CD4-positive, alpha-beta T cell treated with Interleukin-21 for 1 hour (primary cell): ENCODE data around the gene SEH1L.
A peak's percentile ranks its signal among the peaks of the same experiment; 100 is the strongest.
"Not testable (repeated sequence)": the region's sequence is repeated elsewhere in the genome, so short reads cannot be mapped to it uniquely, and the experiment has no call there.

Source experiments
- DNase-seq: peaks from one replicate; pipeline ENCODE4 v3.0.0-alpha.2; 2020

SEH1L gene

GRCh38 chr18:12996661-12997292 is 49.0 kb downstream of the SEH1L start:
- DNase-seq: no peak

- not testable (repeated sequence) for DNase-seq
These were observed 49.5 kb downstream of the SEH1L start for GRCh38 chr18:12997330-12997729.

GRCh38 chr18:12998332-12999060 is 50.7 kb downstream of the SEH1L start:
- no peak for DNase-seq

GRCh38 chr18:13003466-13003896 is 55.7 kb downstream of the SEH1L start:
- DNase-seq: peak; percentile 17

- DNase-seq: no peak
These were observed 56.6 kb downstream of the SEH1L start for GRCh38 chr18:13004396-13004795.

GRCh38 chr18:13005289-13005688 is 57.5 kb downstream of the SEH1L start:
- DNase-seq: no peak

- DNase-seq: no peak
These were observed 58.9 kb downstream of the SEH1L start for GRCh38 chr18:13006531-13007247.

- DNase-seq: no peak
These were observed 59.4 kb downstream of the SEH1L start for GRCh38 chr18:13007248-13007560.

GRCh38 chr18:13011719-13012118 is 63.9 kb downstream of the SEH1L start:
- DNase-seq: no peak

GRCh38 chr18:13014232-13014631 is 66.4 kb downstream of the SEH1L start:
- no peak for DNase-seq

GRCh38 chr18:13014818-13015217 is 67.0 kb downstream of the SEH1L start:
- DNase-seq: no peak

GRCh38 chr18:13017247-13017875 is 69.5 kb downstream of the SEH1L start:
- DNase-seq: no peak

- DNase-seq: no peak
These were observed 70.6 kb downstream of the SEH1L start for GRCh38 chr18:13018374-13018773.

GRCh38 chr18:13019301-13019700 is 71.5 kb downstream of the SEH1L start:
- DNase-seq: no peak

GRCh38 chr18:13022644-13023043 is 74.8 kb downstream of the SEH1L start:
- no peak for DNase-seq

GRCh38 chr18:13025233-13025632 is 77.4 kb downstream of the SEH1L start:
- no peak for DNase-seq

GRCh38 chr18:13026583-13027270 is 78.9 kb downstream of the SEH1L start:
- DNase-seq: no peak

- no peak for DNase-seq
These were observed 81.1 kb downstream of the SEH1L start for GRCh38 chr18:13028869-13029268.

- peak; percentile 1 for DNase-seq
These were observed 84.4 kb downstream of the SEH1L start for GRCh38 chr18:13032173-13032572.

- no peak for DNase-seq
These were observed 87.6 kb downstream of the SEH1L start for GRCh38 chr18:13035249-13035914.

GRCh38 chr18:13036622-13037320 is 89.0 kb downstream of the SEH1L start:
- no peak for DNase-seq
